ENCODE measurements around the gene U2AF2. TPM values are rescaled to one million over a fixed set of nuclear protein-coding genes. Genes with fewer than 3 reads are reported as not detected.

Gene U2AF2
- total and polyA plus RNA-seq, 9 of the 15 experiments (the other 6 are each of a cell fraction or from before 2014, with no cell fraction given) = 3.0 to 331 (median 157) TPM

DNA sequence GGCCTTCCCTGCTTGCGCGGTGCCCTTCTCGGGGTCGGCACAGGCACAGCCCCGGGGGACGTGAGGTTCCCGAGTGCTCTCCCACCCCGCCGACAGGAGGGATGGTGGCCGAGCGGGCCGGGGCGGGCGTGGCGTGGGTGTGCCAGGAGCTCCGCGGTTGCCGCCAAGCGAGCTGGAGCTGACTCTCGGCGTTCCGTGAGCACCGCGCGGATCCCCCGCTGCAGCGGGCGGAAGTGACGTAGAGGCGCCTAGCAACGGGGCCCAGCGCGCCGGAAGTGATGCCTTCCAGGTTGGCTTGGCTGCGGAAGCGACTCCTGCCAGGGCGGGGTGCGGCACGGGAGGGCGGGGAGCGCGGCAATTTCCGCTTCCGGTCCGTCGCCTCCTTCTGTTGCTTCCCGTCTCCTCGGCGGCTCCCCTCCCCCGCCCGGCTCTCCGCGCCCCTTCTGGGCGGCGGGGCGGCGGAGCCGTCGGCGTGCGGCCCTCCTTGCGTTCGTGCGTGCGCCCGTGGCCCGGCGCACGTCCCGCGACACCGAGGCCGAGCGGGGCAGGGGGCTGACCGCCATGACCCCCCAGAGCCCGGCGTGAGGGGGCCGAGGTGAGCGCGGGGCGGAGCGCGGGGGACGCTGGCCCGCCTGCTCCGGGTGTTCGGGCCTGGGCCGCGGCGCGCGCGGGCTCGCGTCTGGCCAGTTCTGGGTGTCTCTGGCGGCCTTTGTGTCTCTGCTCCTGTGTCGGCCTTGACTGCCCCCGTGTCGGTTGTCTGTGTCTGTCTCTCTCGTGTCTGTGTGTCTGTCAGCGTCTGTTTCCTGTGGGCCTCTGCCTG is 20.2 kb downstream of the U2AF2 start, which contains the start of gene EPN1:
TSS of gene EPN1 (plus strand) at position 386 of the 820 bp plus-strand sequence. CDS start 3,402 bp downstream, outside the sequence.
- ChIA-PET CTCF (ENCODE audit: low intra/inter-chr PET ratio) (no interaction called here), POLR2A (interaction anchor here (0.6 to 1.8 kb wide), 4 partner anchors 18 to 51 kb away, joined by 3 to 10 read pairs (median 6); partner anchors contain the start of gene ZNF784)
- ATAC-seq (peak; percentile 85), FAIRE-seq (peak; percentile 91), DNase-seq (ENCODE audit: extremely low read depth in 1 of 4, low spot score in 3 of 4) (peak; percentile 89 to 99 (median 94))
- no TSS peak for BruUV-seq (replicated peaks)
- peaks cover 82% of the 10 kb centered on the region; the same call in 2 of the 3 replicates for H3K36me3 ChIP-seq (ENCODE audit: control insufficient read depth, insufficient read depth, low read length)
- peaks cover 44% of the 10 kb centered on the region for H4K20me1 ChIP-seq (replicated peaks; ENCODE audit: control insufficient read depth, insufficient read depth, low read length)
- H3K9me3 ChIP-seq (replicated peaks; ENCODE audit: control insufficient read depth, insufficient read depth, low read depth, low read length) = no peaks in the 10 kb centered on the region
- H3K4me1 ChIP-seq (replicated peaks in 1 of 2; ENCODE audit: control insufficient read depth in 2 of 2, insufficient read depth in 2 of 2, low read length in 2 of 2) = peaks cover 46 to 78% of the 10 kb centered on the region in 2 experiments
- H3K4me3 ChIP-seq = peak within 1 kb of the TSS; percentile 83
- WGBS (ENCODE audit: insufficient coverage, low coverage, missing lambda C conversion rate) = under 1% methylated on average over 41 of the region's 101 CpGs
- H3K9ac ChIP-seq (ENCODE audit: insufficient read depth in 1 of 2, low read depth in 2 of 2, low read length in 2 of 2) = peak within 1 kb of the TSS; percentile 81 to 98
- no peaks in the 10 kb centered on the region for H3K27me3 ChIP-seq (ENCODE audit: control insufficient read depth in 2 of 2, insufficient read depth in 2 of 2, low read length in 2 of 2)
- H3K9me1 ChIP-seq (ENCODE audit: control insufficient read depth, insufficient read depth, low read length) = peaks cover 6% of the 10 kb centered on the region
- in situ Hi-C loops (cut with MboI) (no loop called here), intact Hi-C loops (cut with micrococcal nuclease) (no loop called here)
- H3K27ac ChIP-seq (ENCODE audit: extremely low read depth, low read depth, low read length) = peak within 1 kb of the TSS; percentile 83
- H3K79me2 ChIP-seq (ENCODE audit: control insufficient read depth, insufficient read depth, low read length) = peaks cover 91% of the 10 kb centered on the region
- peak within 1 kb of the TSS; percentile 61; the same call in 1 of the 2 replicates for H2AFZ ChIP-seq (ENCODE audit: low read depth, low read length)
- peak within 1 kb of the TSS; percentile 89 for H3K4me2 ChIP-seq (ENCODE audit: insufficient read depth, low read length)
- TF ChIP-seq ZNF140 (CRISPR knock-in tag; IDR thresholded peaks at IDR 0.05) (no peak), NR2C2 (CRISPR knock-in tag; IDR thresholded peaks at IDR 0.05) (peak; percentile 87), NR2C2 (tag; IDR thresholded peaks at IDR 0.05) (peak; percentile 97), HDGF (IDR thresholded peaks at IDR 0.05) (no peak), SP1 (CRISPR knock-in tag; IDR thresholded peaks at IDR 0.05) (peak; percentile 74), POLR2B (IDR thresholded peaks at IDR 0.05; ENCODE audit: low read depth, partially characterized antibody) (peak; percentile 67), ZEB2 (IDR thresholded peaks at IDR 0.05) (no peak), ELF4 (CRISPR knock-in tag; IDR thresholded peaks at IDR 0.05) (no peak), TSC22D4 (tag; IDR thresholded peaks at IDR 0.05) (no peak), CAMTA2 (CRISPR knock-in tag; conservative IDR thresholded peaks at IDR 0.05) (no peak), C11orf30 (IDR thresholded peaks at IDR 0.05; ENCODE audit: low read depth) (peak; percentile 90), NEUROD1 (IDR thresholded peaks at IDR 0.05; ENCODE audit: borderline replicate concordance, low read depth, low read length, partially characterized antibody) (peak; percentile 33), MAFF (IDR thresholded peaks at IDR 0.05; ENCODE audit: low read length) (no peak), PTTG1 (tag; IDR thresholded peaks at IDR 0.05; ENCODE audit: low read depth) (no peak), HNRNPLL (IDR thresholded peaks at IDR 0.05; ENCODE audit: low read depth, low read length, poor library complexity, severe bottlenecking) (peak; percentile 46), FOXP1 (CRISPR knock-in tag; IDR thresholded peaks at IDR 0.05) (no peak)
- TF ChIP-seq, protein P1, sequence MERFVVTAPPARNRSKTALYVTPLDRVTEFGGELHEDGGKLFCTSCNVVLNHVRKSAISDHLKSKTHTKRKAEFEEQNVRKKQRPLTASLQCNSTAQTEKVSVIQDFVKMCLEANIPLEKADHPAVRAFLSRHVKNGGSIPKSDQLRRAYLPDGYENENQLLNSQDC (CRISPR knock-in tag; IDR thresholded peaks at IDR 0.05) = no peak
- TF ChIP-seq, protein P2, sequence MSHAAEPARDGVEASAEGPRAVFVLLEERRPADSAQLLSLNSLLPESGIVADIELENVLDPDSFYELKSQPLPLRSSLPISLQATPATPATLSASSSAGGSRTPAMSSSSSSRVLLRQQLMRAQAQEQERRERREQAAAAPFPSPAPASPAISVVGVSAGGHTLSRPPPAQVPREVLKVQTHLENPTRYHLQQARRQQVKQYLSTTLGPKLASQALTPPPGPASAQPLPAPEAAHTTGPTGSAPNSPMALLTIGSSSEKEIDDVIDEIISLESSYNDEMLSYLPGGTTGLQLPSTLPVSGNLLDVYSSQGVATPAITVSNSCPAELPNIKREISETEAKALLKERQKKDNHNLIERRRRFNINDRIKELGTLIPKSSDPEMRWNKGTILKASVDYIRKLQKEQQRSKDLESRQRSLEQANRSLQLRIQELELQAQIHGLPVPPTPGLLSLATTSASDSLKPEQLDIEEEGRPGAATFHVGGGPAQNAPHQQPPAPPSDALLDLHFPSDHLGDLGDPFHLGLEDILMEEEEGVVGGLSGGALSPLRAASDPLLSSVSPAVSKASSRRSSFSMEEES (CRISPR knock-in tag; IDR thresholded peaks at IDR 0.05) = no peak
- TF ChIP-seq, protein P3, sequence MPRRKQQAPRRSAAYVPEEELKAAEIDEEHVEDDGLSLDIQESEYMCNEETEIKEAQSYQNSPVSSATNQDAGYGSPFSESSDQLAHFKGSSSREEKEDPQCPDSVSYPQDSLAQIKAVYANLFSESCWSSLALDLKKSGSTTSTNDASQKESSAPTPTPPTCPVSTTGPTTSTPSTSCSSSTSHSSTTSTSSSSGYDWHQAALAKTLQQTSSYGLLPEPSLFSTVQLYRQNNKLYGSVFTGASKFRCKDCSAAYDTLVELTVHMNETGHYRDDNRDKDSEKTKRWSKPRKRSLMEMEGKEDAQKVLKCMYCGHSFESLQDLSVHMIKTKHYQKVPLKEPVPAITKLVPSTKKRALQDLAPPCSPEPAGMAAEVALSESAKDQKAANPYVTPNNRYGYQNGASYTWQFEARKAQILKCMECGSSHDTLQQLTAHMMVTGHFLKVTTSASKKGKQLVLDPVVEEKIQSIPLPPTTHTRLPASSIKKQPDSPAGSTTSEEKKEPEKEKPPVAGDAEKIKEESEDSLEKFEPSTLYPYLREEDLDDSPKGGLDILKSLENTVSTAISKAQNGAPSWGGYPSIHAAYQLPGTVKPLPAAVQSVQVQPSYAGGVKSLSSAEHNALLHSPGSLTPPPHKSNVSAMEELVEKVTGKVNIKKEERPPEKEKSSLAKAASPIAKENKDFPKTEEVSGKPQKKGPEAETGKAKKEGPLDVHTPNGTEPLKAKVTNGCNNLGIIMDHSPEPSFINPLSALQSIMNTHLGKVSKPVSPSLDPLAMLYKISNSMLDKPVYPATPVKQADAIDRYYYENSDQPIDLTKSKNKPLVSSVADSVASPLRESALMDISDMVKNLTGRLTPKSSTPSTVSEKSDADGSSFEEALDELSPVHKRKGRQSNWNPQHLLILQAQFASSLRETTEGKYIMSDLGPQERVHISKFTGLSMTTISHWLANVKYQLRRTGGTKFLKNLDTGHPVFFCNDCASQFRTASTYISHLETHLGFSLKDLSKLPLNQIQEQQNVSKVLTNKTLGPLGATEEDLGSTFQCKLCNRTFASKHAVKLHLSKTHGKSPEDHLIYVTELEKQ (CRISPR knock-in tag; IDR thresholded peaks at IDR 0.05) = no peak

Measured in K562 (cell line).